Adrenal gland (tissue), 12 donors: ENCODE measurements around the gene IDH2. TPM values are rescaled to one million over a fixed set of nuclear protein-coding genes. Genes with fewer than 3 reads are reported as not detected.
A peak's percentile ranks its signal among the peaks of the same experiment; 100 is the strongest.

Source experiments
- DNase-seq, 7 donors: peaks; one replicate each; pipeline ENCODE4 v3.0.0-alpha.2; 2019 to 2020
- H3K27ac ChIP-seq, 5 donors: fragments of 200-600 bp; sonication (generic) in 4 of 5; 1 replicate in 3 of 5; 2 replicates in 2 of 5; pipeline versions ENCODE4 v1.5.1 to v1.8.0; 2016 to 2020; ENCODE audit warnings: mild to moderate bottlenecking in 1 of 5
- H3K27me3 ChIP-seq: fragments of 200-600 bp; 2 replicates; pipeline ENCODE4 v1.8.0; 2021
- H3K36me3 ChIP-seq, 2 donors: fragments of 200-600 bp; replicated peaks in 1 of 2; 1 replicate in 1 of 2; 2 replicates in 1 of 2; pipeline versions ENCODE4 v1.5.1 to v1.8.0; 2018 to 2022
- H3K4me1 ChIP-seq, 2 donors: fragments of 200-600 bp; replicated peaks in 1 of 2; 1 replicate in 1 of 2; 2 replicates in 1 of 2; pipeline versions ENCODE4 v1.5.1 to v1.8.0; 2018 to 2021
- H3K4me3 ChIP-seq, 4 donors: fragments of 200-600 bp; sonication (generic) in 3 of 4; one replicate each; pipeline ENCODE4 v1.5.1; 2016 to 2018
- H3K9me3 ChIP-seq, 3 donors: fragments of 200-600 bp; sonication (generic) in 1 of 3; replicated peaks in 1 of 3; 1 replicate in 2 of 3; 2 replicates in 1 of 3; pipeline versions ENCODE4 v1.5.1 to v1.8.0; 2016 to 2021
- POLR2A ChIP-seq, 2 donors: fragments of 450-650 bp; IDR thresholded peaks; one replicate each; pipeline ENCODE4 v1.6.1; 2017; ENCODE audit warnings: antibody characterized with exemption in 2 of 2, mild to moderate bottlenecking in 2 of 2, moderate library complexity in 1 of 2
- WGBS, 4 donors: extraction: QIAGEN DNeasy Blood & Tissue Kit in 2 of 4; methylation state at CpG; one replicate each; pipeline versions ENCODE4 v1.1.5 to v1.1.7; 2013 to 2017; 5-methylcytosine and 5-hydroxymethylcytosine counted together
- intact Hi-C, 2 donors: fragments of 100-400 bp; cut with DNase I; formaldehyde crosslinking; loops; one replicate each; pipeline versions ENCODE4 v1.14.1 to v1.15.0; 2022 to 2023
- polyA plus RNA-seq, 3 donors: library from polyadenylated mRNA; stranded (reverse); fragments of 200-250 nt in 2 of 3; fragments of 350-450 nt in 1 of 3; fragmentation: Illumina TruSeq in 1 of 3; extraction: RNeasy Lipid Tissue Mini Kit (QIAGEN cat#74804) in 1 of 3; gene quantifications; one replicate each; pipeline ENCODE4 v1.2.3, GENCODE V29; 2013 to 2014
- total RNA-seq, 9 donors: library from RNA; depleted of rRNA in 4 of 9; stranded (reverse); fragments of >200 nt in 4 of 9; fragments of 120-200 nt in 1 of 9; fragmentation: NEBNext Ultra II Directional in 1 of 9; extraction: Animal tissue kit (Norgen Biotek cat#: 25700) in 1 of 9; gene quantifications; one replicate each; pipeline versions ENCODE4 v1.1.0 to v1.2.4, GENCODE V29; 2013 to 2023
- TF ChIP-seq, protein P1 (sequence below), 6 experiments: fragments of 450-650 bp in 4 of 6; fragments of 200-600 bp in 2 of 6; sonication (generic) in 1 of 6; IDR thresholded peaks; 1 replicate in 5 of 6; 2 replicates in 1 of 6; pipeline versions ENCODE4 v1.5.1 to v1.8.0; 2016 to 2021; ENCODE audit warnings: antibody characterized with exemption in 6 of 6, mild to moderate bottlenecking in 2 of 6, moderate library complexity in 1 of 6
- donor health status: healthy with polysubstance abuse.
- donor health status: Bipolar disorder and iron deficiency.
- donor health status: DM: yes; HTN: yes; CAD: no.
- donor health status: DM: no; HTN: no; CAD: no.
- donor health status: DM: no; HTN: no; CAD: no.
- donor health status: DM: yes; HTN: yes; CAD: no.

The IDH2 gene
- total and polyA plus RNA-seq, 12 donors = 10.3 to 33.6 (median 19.3) TPM

GRCh38 chr15:90063770-90064247, 38.5 kb downstream of the IDH2 start:
- H3K27me3 ChIP-seq = no peaks in the 10 kb centered on the region
- intact Hi-C loops = no loop called here
- peak overlapping the region; percentile 43 to 90 (median 53) for H3K27ac ChIP-seq
- no peaks in the 10 kb centered on the region for H3K9me3 ChIP-seq
- H3K36me3 ChIP-seq = peaks cover 0 to 6% of the 10 kb centered on the region in 2 donors
- no peak overlapping the region for H3K4me3 ChIP-seq
- peaks cover 13 to 39% of the 10 kb centered on the region in 2 donors for H3K4me1 ChIP-seq
- DNase-seq = peak in 5 of 7 donors; percentile 46 to 70 (median 62)
- 61 to 83% (median 78%) methylated on average over 8 to 11 of the region's 11 CpGs for WGBS, 4 donors
- TF ChIP-seq, protein P1, sequence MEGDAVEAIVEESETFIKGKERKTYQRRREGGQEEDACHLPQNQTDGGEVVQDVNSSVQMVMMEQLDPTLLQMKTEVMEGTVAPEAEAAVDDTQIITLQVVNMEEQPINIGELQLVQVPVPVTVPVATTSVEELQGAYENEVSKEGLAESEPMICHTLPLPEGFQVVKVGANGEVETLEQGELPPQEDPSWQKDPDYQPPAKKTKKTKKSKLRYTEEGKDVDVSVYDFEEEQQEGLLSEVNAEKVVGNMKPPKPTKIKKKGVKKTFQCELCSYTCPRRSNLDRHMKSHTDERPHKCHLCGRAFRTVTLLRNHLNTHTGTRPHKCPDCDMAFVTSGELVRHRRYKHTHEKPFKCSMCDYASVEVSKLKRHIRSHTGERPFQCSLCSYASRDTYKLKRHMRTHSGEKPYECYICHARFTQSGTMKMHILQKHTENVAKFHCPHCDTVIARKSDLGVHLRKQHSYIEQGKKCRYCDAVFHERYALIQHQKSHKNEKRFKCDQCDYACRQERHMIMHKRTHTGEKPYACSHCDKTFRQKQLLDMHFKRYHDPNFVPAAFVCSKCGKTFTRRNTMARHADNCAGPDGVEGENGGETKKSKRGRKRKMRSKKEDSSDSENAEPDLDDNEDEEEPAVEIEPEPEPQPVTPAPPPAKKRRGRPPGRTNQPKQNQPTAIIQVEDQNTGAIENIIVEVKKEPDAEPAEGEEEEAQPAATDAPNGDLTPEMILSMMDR (IDR thresholded peaks at IDR 0.05) = no peak
- TF ChIP-seq POLR2A (IDR thresholded peaks at IDR 0.05) = no peak

GRCh38 chr15:90062973-90063769, 39.1 kb downstream of the IDH2 start:
- DNase-seq = peak in 1 of 7 donors; percentile 53
- H3K4me3 ChIP-seq = no peak overlapping the region
- no peak for TF ChIP-seq POLR2A (IDR thresholded peaks at IDR 0.05)
- TF ChIP-seq, protein P1 (IDR thresholded peaks at IDR 0.05) = no peak
- H3K4me1 ChIP-seq = peaks cover 13 to 39% of the 10 kb centered on the region in 2 donors
- intact Hi-C loops = no loop called here
- no peaks in the 10 kb centered on the region for H3K9me3 ChIP-seq
- H3K27ac ChIP-seq = peak overlapping the region in 4 of 5 donors; percentile 43 to 90 (median 65)
- H3K27me3 ChIP-seq = no peaks in the 10 kb centered on the region
- 73 to 81% (median 76%) methylated on average over 9 to 20 of the region's 20 CpGs for WGBS, 4 donors
- H3K36me3 ChIP-seq = peaks cover 0 to 3% of the 10 kb centered on the region in 2 donors

DNA sequence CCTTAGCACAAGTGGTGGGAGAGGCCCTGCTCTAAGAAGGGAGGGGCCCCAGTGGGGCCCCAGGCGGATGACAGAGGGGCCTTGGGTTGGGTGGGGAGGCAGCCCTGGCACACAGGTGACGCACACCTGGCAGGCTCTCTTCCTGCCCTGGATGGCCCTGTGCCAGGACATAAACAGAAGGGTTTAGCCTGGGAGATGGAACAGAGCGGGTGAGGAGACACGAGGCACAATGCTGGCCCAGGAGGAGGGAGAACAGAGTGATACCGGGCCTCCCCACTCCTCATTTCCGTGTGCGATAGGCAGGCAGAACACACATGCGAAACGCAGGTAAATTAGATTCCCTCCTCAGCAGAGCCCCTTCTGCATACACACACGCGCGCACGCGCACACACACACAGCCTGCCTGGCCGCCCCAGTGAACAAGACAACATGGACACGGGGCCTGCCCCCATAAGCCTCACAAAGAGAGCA, 39.8 kb downstream of the IDH2 start:
- H3K36me3 ChIP-seq = no peaks in the 10 kb centered on the region
- H3K4me3 ChIP-seq = no peak overlapping the region
- H3K27me3 ChIP-seq = no peaks in the 10 kb centered on the region
- H3K4me1 ChIP-seq = peaks cover 13 to 39% of the 10 kb centered on the region in 2 donors
- DNase-seq = no peak
- TF ChIP-seq, protein P1 (IDR thresholded peaks at IDR 0.05) = no peak
- TF ChIP-seq POLR2A (IDR thresholded peaks at IDR 0.05) = no peak
- peak overlapping the region in 3 of 5 donors; percentile 43 to 90 (median 77) for H3K27ac ChIP-seq
- no peaks in the 10 kb centered on the region for H3K9me3 ChIP-seq
- intact Hi-C loops = no loop called here
- 73 to 81% (median 76%) methylated on average over 13 to 16 of the region's 16 CpGs for WGBS, 4 donors

GRCh38 chr15:90062023-90062442, 40.2 kb downstream of the IDH2 start:
- peak in 5 of 7 donors; percentile 44 to 70 (median 53) for DNase-seq
- Histone ChIP-seq H3K9me3 (no peaks in the 10 kb centered on the region), H3K27ac (peak overlapping the region in 3 of 5 donors; percentile 43 to 90 (median 77)), H3K4me3 (no peak overlapping the region), H3K4me1 (peaks cover 13 to 39% of the 10 kb centered on the region in 2 donors), H3K27me3 (no peaks in the 10 kb centered on the region), H3K36me3 (no peaks in the 10 kb centered on the region)
- intact Hi-C loops = no loop called here
- WGBS, 4 donors = 47 to 63% (median 55%) methylated on average over 6 to 8 of the region's 8 CpGs
- TF ChIP-seq POLR2A (IDR thresholded peaks at IDR 0.05) = no peak
- TF ChIP-seq, protein P1 (IDR thresholded peaks at IDR 0.05) = no peak
